ENCODE results near the gene STARD5.

STARD5 gene

DNA sequence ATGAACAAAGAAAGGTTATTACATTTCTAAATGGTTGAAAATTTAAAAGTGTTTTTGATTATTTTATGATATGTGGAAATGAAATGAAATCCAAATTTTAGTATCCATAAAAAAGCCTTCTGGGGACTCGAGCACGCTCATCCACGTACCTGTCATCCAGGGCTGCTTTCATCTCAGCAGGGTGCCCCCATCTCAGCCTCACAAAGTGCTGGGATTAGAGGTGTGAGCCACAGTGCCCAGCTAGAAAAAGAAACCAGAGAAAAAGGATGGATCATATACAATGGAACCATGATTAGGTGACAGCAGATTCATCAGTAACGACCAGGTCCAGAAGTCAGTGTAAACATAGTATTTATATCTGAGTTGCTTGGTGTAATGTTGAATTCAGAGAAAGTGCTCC, 49.7 kb downstream of the STARD5 start:
- no peak for DNase-seq (ENCODE audit: low spot score)

DNA sequence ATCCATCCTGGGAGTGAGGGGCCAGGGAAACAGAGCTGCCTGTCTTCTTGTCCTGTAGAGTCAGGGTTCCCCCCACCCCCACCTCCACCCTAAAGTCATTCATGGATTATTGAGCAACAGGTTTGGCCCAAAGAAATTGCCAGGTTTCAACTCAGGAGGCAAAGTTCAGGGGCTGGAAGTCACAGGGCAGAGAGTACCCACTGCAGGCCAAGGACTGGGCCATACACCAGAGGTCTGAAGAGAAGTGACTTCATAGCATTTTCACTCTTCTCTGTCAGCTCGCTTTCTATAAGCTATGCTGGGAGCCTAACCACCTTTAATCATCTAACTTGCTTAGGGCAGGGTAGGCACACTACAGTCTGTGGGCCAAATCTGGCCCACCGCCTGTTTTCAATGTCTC, 50.1 kb downstream of the STARD5 start:
- no peak for DNase-seq (ENCODE audit: low spot score)

DNA sequence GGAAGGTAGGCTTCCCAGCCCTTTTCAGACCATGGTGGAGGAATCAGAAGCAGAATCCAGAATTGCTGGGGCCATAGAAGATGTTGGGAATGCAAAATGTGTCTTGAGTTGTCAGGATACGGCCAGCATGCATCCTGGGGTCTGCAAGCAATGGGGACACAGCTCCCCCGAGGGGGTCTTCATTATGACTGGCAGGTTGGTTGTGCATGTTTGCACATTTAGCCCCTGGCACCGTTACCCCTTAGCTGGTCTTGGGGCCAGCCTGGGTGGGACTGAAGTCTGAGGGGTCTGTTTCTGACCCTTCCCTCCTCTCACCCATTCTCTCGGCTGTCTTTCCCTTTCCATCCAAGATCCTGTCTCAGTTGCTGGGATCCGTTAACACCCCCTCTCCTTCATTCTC, 50.7 kb downstream of the STARD5 start:
- no peak for DNase-seq (ENCODE audit: low spot score)

DNA sequence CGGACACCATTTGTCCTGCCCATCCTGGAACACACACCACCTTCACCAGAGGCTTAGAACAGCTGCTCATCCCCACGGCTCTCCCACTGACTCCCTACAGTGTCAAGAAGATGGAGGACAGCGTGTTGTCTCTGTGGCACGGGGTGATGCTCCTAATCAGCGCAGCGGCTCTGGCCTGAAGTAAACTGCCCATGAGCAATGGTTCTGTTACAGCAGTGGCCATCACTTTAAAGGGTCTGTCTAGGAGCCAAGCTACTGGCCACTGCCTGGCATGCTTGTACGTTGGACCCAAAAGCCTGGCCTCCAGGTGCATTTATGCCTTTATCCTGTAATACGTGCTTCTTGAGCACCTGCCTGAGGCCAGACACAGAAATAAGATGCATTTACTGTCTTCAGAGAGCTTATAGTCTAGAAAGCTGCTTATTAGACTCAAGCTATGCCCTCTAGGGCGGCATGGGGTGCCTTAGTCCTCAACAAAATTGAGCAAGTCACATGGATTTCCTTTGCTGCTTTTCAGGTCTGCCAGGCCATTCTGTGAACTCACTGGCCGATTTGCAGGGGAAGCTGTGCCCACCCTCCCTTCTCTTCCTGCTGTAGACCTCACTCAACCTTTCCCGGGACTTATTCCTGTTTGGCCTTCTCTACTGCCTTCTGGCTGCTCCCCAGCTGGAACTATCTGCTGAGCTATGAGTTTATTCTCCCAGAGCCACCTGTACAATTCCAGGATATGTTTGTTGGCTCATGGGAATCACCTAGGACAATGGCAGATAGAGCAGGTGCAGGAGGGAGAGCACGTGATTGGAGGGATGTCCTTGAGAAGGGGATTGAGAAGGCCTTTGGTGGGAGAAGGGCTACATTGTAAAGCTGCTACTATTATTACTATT, 51.9 kb downstream of the STARD5 start:
- DNase-seq (ENCODE audit: low spot score) = no peak

DNA sequence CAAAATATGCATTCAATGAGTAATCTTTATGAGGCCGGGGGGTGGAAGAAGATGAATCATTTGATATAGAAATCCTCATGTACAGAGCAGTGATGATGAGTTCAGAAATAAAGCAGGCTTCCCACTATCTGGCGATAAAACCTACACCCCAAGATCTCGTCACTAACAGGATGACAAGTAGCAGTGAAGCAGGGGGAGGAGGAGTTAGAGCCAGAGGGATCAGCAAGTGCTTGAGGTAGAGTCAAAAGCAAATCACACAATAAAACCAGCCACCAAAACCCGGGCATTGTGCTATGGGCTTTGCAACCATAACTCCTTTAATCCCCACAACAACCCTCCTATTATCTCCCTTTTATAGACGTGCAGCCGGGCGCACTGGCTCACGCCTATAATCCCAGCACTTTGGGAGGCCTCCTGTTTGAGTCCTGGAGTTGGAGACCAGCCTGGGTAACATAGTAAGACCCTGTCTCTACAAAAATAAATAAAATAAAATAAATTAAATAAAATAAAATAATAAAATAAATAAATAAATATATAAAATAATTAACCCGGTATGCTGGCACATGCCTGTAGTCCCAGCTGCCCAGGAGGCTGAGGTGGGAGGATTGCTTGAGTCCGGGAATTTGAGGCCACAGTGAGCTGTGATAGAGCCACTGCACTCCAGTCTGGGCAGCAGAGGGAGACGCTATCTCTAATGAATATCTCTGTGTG, 53.0 kb downstream of the STARD5 start:
- no peak for DNase-seq (ENCODE audit: low spot score)

DNA sequence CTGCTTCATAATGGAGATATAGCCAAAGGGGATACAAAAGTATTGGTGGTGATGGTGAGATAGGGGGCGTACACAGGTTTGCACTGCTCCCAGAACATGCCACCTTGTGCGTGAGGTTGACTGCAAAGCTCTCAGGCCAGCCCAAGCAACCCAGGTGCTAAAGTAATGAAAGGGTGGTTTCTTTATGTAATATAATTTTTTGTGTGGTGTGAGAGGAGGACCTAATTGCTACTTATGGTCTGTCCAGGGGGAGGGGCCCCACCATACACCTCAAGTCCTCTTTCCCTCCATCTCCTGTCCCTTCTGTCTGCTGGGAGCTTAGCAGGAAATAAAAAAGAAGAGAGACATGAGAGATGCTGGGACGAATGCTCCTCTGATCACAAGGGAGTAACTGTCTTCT, 53.8 kb downstream of the STARD5 start:
- DNase-seq (ENCODE audit: low spot score) = no peak

DNA sequence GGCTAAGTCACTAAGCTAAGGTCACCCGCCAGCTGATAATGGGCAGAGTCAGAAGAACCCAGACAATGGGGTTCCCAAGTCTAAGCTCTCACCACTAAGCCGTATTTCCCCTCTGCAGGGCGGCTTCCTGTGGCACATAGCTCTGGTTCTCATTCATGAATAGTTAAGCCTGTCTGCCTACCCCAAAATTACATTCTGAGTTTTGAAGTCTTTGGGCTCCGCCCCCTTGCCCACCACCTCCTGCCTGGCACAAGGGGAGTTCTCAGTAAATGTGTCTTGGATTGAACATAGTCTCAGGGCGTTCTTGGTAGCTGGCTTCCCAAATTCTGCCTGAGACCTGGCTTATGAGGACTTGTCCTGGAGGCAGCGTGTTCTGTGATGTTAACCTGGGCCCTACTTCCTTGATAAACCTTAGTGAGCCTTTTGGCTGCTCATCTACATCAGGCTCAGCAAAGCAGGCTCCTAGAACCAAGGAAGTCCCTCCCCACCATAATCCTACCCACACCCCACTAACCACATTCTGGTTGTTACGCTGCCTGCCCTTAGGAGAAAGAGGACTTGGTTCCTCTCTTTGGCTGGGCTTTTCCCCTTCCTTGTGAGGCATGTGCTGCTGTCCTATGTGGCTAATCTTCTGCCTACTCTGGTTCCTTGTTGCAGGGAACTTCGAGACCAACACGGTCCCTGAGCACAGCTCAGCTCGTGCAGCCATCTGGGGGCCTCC, 54.9 kb downstream of the STARD5 start:
- DNase-seq (ENCODE audit: low spot score) = no peak

DNA sequence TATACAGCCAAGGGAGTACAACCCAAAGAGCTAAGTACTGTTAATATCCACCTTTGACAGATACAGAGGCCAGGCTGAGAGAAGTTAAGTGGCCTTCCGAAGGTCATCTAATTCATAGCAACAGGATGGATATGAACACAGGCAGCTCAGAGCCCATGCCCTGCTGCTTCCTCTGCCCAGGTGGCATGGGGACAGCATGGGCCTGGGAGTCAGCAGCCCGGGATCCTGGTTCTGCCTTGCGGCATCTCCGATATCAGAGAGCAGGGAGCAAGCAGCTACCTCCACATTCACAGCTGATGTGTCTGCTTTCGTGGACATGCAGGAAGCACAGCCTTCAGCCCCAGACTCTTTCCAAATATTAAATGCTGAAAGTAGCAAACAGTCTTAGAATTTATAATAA, 55.6 kb downstream of the STARD5 start:
- no peak for DNase-seq (ENCODE audit: low spot score)

DNA sequence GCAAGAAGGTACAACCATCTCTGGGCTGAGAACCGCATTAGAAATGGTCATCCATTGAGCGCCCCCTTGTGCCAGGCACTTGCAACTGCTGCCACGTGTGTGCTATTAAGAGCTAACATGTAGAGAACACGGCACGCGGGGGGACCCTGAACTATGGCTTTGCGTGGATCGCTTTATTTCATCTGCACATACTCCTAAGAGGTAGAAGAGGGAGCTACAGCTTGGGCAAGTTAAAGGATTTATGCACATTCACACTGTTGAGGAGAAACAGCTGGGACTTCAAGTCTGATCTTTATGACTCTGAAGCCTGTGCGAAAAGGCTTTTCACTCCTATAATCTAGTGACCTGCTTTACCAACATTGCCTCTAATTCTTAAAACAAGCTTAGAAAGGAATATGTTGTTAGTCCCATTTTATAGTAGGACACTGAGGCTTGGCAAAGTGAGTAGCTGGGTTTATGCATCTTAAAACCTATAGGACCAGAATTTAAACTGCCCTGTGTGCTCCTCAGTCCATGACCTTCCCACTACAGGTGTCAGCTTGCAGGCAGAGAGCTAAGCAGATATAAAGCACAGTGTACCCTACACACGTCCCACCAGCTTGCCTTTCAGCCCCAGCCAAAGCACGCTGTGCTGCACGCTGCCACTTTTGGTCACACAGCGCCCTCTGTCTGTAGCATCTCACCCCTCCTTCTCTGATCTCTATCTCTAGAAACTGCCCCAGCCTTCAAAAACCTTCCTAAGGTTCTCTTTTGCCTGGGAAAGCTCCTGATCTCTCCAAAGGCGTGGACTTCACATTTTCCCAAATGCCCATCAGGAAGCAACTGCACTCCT, 57.8 kb downstream of the STARD5 start:
- peak; percentile 69 for DNase-seq (ENCODE audit: low spot score)

DNA sequence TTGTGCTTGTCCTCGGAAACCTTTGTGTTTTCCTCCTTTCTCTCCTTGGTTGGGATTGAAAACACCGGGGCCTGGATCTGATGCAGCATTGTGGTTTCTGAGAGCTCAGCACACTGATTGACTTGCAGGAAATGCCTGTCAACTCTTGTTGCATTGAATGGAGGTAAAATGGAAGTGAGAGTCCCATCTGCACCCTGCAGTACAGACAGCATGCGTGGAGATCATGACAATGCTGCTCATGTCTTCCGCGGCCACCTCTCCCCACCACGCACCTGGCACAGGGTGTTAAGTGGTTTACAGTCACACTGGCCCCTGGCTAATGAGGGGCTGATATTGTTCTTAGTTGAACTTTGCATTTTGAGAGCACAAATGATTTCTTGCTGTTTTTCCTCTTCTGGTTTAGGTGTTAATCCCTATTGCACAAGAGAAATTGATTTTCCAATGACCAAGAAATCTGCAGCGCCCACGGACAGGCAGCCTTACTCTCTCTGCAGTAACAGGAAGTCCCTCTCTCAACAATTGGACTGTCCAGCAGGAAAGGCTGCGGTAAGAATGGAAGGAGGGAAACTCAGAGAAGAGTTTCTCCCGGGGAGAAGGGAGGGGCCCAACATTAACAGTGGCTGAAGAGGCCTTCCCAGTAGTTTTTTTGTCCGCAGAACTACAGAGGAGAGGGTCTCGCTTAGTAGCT, 58.5 kb downstream of the STARD5 start:
- DNase-seq (ENCODE audit: low spot score) = no peak

DNA sequence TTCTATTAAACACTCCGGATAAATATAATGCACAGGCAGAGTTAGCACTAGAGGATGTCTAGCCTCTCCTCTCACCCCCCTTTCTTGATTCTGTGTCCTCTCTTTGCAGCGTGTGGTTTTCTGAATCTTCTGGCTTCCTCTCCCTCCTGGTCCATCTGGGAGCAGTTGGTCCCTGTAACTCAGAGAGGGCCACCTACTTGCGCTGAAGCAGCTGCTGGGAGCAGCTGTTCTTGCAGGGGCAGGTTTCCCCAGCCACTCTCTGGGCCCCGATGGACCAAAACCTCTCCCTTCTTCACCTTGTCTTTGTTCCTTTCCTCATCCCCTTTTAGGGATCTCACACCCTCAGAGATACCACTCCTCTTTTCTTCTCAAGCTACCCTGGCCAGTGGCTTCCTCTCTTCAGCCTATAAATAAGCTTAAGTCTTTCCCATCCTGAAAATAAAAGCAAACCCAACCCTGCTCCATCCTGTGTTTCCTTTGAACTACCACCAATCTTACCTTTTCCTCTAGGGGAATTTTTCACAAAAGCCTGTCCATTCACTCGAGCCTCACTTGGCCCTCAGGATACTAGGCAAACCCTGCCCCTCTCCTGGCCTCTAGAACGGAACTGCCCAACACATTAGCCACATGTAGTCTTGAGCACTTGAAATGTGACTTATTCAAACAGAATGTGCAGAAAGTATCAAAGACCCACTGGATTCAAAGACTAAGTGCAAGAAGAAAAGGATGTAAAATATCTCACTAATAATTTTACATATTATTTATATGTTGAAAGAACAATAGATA, 59.7 kb downstream of the STARD5 start:
- DNase-seq (ENCODE audit: low spot score) = no peak

DNA sequence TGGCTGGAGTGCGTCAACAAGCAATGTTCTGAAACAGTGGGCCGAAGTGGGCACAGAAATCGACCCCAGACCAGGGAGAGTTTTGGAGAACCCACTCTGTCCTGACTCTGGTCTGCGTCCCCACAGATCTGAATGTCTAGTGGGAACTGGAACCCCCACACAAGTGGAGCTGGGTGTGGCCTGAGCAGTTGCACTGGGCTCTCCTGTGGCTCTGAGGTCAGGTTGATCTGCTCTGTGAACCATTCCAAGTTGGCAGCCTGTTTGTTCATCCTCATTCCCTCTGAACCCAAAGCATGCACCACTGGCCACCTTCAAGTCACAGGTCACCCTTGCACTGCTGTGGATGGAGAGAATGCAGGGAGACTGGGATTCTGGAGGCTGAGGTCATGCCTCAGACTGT, 60.5 kb downstream of the STARD5 start:
- peak; percentile 58 for DNase-seq (ENCODE audit: low spot score)

DNA sequence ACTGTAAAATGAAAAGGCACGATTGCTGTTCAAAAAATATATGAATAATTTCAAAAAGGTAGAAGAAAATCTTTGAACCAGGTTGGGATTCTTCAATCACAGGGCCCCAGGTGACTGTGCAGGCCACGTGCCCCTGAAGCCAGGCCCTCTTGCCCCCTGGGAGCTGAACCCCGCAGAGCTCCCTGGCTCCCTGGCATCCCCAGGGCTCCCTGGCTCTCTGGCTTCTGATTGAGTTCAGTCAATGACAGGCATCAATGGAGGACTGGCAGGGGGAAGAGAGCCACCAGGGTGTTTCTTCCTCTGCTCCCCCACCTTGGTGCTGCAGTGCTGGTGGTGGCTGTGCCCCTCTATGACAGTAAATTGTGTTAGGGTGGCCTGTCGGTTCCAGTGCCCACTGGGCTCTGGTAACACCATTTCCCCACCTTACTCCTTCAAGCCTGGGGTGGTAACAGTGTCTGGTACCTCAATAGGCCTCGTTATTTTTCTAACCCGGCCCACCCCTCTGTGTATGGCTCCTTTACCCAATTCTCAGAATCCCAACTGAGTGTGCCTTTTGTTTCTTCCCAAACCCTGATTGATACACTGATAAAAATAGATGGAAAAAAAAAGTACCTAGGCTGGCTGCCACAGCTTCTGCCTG, 62.6 kb downstream of the STARD5 start:
- DNase-seq (ENCODE audit: low spot score) = no peak

DNA sequence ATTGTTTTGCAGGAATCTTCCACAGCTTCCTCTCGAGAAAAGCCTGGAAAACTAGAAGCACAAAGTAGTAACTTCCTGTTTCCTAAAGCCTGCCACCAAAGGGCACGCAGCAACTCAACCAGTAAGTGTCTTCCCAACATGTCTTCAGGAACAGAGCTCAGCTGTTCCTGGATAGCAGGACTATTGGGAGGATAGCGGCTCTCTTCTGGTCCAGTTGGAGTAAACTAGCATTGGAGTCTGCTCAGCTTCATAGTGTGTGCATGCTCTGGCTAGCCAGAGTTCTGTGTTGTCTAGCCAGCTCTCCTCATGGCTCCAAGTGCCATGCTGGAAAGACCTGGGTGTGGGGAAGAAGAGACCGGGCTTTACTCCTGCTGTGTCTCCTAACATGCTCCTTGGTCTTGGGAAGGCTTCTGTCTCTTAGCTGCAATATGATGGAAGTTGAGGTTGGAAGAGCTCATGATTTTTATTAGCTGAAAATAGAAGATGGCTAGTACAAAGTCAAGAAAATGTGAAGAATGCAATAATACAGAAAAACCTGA, 64.1 kb downstream of the STARD5 start:
- no peak for DNase-seq (ENCODE audit: low spot score)

Measured in kidney tubule cell (primary cell).